ENCODE results near the gene CCL17. TPM values are rescaled to one million over a fixed set of nuclear protein-coding genes. Genes with fewer than 3 reads are reported as not detected.
"Not testable (repeated sequence)": the region's sequence is repeated elsewhere in the genome, so short reads cannot be mapped to it uniquely, and the experiment has no call there.

The CCL17 gene
- total RNA-seq, 1 experiment from 2014 or later: not detected

- Histone ChIP-seq H4K20me1 (ENCODE audit: insufficient read depth) (no peaks in the 10 kb centered on the region), H3K27me3 (ENCODE audit: insufficient read depth, low read depth) (no peaks in the 10 kb centered on the region), H3F3A (ENCODE audit: insufficient read depth, low read depth) (no peaks in the 10 kb centered on the region), H3K4me2 (no peak overlapping the region), H3K9me3 (ENCODE audit: insufficient read depth, low read depth) (no peaks in the 10 kb centered on the region), H3K79me2 (ENCODE audit: low read depth) (no peaks in the 10 kb centered on the region), H3K36me3 (ENCODE audit: low read depth) (peaks cover 16% of the 10 kb centered on the region), H3K4me3 (no peak overlapping the region), H3K27ac (no peak overlapping the region), H2AFZ (no peak overlapping the region), H3K4me1 (replicated peaks; ENCODE audit: insufficient read depth) (no peaks in the 10 kb centered on the region), H3K9me2 (ENCODE audit: insufficient read depth) (no peaks in the 10 kb centered on the region)
- no peak for TF ChIP-seq EZH2 (IDR thresholded peaks at IDR 0.05; ENCODE audit: low read depth)
- no peak for TF ChIP-seq CTCF (conservative IDR thresholded peaks at IDR 0.05)
- DNase-seq: no peak
- ChIA-PET POLR2A (ENCODE audit: unreplicated experiment) (no interaction called here), CTCF (interaction anchor here (0.7 kb wide), 1 partner anchor 11 kb away, joined by 3 read pairs; no protein-coding TSS in a partner anchor)
- intact Hi-C loops (cut with micrococcal nuclease; ENCODE audit: unreplicated experiment): no loop called here
- BruUV-seq (replicated peaks): no TSS peak
Measured at GRCh38 chr16:57432989-57433388, 28.4 kb downstream of the CCL17 start.

- Histone ChIP-seq H3K79me2 (ENCODE audit: low read depth) (no peaks in the 10 kb centered on the region), H3K9me2 (ENCODE audit: insufficient read depth) (no peaks in the 10 kb centered on the region), H3F3A (ENCODE audit: insufficient read depth, low read depth) (no peaks in the 10 kb centered on the region), H3K27ac (no peak overlapping the region), H2AFZ (no peak overlapping the region), H4K20me1 (ENCODE audit: insufficient read depth) (no peaks in the 10 kb centered on the region), H3K4me3 (no peak overlapping the region), H3K4me1 (replicated peaks; ENCODE audit: insufficient read depth) (no peaks in the 10 kb centered on the region), H3K4me2 (no peak overlapping the region), H3K27me3 (ENCODE audit: insufficient read depth, low read depth) (no peaks in the 10 kb centered on the region), H3K9me3 (ENCODE audit: insufficient read depth, low read depth) (no peaks in the 10 kb centered on the region), H3K36me3 (ENCODE audit: low read depth) (peaks cover 10% of the 10 kb centered on the region)
- intact Hi-C loops (cut with micrococcal nuclease; ENCODE audit: unreplicated experiment): no loop called here
- no peak for DNase-seq
- POLR2A ChIA-PET (ENCODE audit: unreplicated experiment): no interaction called here
- CTCF ChIA-PET: no interaction called here
- no TSS peak for BruUV-seq (replicated peaks)
- TF ChIP-seq CTCF (conservative IDR thresholded peaks at IDR 0.05) (no peak), EZH2 (IDR thresholded peaks at IDR 0.05; ENCODE audit: low read depth) (no peak)
Measured at GRCh38 chr16:57434003-57434402, 29.4 kb downstream of the CCL17 start.

DNA sequence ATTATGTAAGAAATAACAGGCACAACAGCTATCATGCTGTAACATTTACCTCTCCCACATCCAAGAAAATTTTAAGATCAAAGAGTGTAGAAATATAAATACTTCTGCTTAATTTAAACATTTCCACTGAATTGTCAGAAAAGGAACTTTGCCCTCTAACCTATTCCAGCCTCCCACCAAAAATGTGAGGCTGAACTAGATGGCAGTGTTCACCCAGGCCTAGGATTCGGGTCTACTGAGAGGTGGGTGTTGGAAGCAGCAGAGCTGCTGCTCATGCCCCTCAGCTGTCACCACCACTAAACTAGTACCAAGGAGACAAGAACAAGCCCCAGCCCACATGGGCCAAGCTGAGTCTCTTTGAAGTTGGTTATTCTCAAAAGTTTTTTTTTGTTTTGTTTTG is 31.3 kb downstream of the CCL17 start:
- BruUV-seq (replicated peaks): no TSS peak
- no peaks in the 10 kb centered on the region for H3K79me2 ChIP-seq (ENCODE audit: low read depth)
- H3K36me3 ChIP-seq (ENCODE audit: low read depth): peaks cover 16% of the 10 kb centered on the region
- H3K4me1 ChIP-seq (replicated peaks; ENCODE audit: insufficient read depth): no peaks in the 10 kb centered on the region
- no peak overlapping the region for H3K27ac ChIP-seq
- no peak for TF ChIP-seq EZH2 (IDR thresholded peaks at IDR 0.05; ENCODE audit: low read depth)
- no peak for TF ChIP-seq CTCF (conservative IDR thresholded peaks at IDR 0.05)
- intact Hi-C loops (cut with micrococcal nuclease; ENCODE audit: unreplicated experiment): no loop called here
- no peak overlapping the region for H3K4me3 ChIP-seq
- H2AFZ ChIP-seq: no peak overlapping the region
- no peaks in the 10 kb centered on the region for H3K9me2 ChIP-seq (ENCODE audit: insufficient read depth)
- CTCF ChIA-PET: no interaction called here
- H4K20me1 ChIP-seq (ENCODE audit: insufficient read depth): no peaks in the 10 kb centered on the region; the same call in 1 of the 2 replicates
- no peaks in the 10 kb centered on the region for H3K27me3 ChIP-seq (ENCODE audit: insufficient read depth, low read depth)
- no peak overlapping the region for H3K4me2 ChIP-seq
- H3K9me3 ChIP-seq (ENCODE audit: insufficient read depth, low read depth): no peaks in the 10 kb centered on the region
- DNase-seq: no peak
- POLR2A ChIA-PET (ENCODE audit: unreplicated experiment): no interaction called here
- 0 out of 2 replicates have a peak, but pooled peaks cover 4% of the 10 kb centered on the region for H3F3A ChIP-seq (ENCODE audit: insufficient read depth, low read depth)

DNA sequence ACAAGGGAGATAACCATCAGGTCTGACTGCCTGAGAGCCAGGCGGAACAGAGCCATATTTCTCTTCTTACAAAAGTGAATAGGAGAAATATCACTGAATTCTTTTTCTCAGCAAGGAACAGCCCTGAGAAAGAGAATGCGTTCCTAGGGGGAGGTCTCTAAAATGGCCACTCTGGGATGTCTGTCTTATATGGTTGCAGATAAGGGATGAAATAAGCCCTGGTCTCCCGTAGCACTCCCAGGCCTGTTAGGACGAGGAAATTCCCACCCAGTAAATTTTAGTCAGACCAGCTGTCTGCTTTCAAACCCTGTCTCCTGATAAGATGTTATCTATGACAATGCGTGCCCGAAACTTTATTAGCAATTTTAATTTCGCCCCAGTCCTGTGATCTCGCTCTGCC is 35.4 kb downstream of the CCL17 start:
- H3K4me3 ChIP-seq; H3K27ac ChIP-seq; H4K20me1 ChIP-seq (ENCODE audit: insufficient read depth); BruUV-seq (replicated peaks); POLR2A ChIA-PET (ENCODE audit: unreplicated experiment); intact Hi-C loops (cut with micrococcal nuclease; ENCODE audit: unreplicated experiment); DNase-seq; H3K27me3 ChIP-seq (ENCODE audit: insufficient read depth, low read depth); H3K4me1 ChIP-seq (replicated peaks; ENCODE audit: insufficient read depth); H3K9me3 ChIP-seq (ENCODE audit: insufficient read depth, low read depth); CTCF ChIA-PET; H3F3A ChIP-seq (ENCODE audit: insufficient read depth, low read depth); H2AFZ ChIP-seq; H3K4me2 ChIP-seq; H3K9me2 ChIP-seq (ENCODE audit: insufficient read depth): not testable (repeated sequence)
- H3K79me2 ChIP-seq (ENCODE audit: low read depth): peaks cover 13% of the 10 kb centered on the region; the same call in 1 of the 2 replicates
- peaks cover 15% of the 10 kb centered on the region for H3K36me3 ChIP-seq (ENCODE audit: low read depth)

- H3K36me3 ChIP-seq (ENCODE audit: low read depth): peaks cover 15% of the 10 kb centered on the region
- H3K4me1 ChIP-seq (replicated peaks; ENCODE audit: insufficient read depth); H3F3A ChIP-seq (ENCODE audit: insufficient read depth, low read depth); intact Hi-C loops (cut with micrococcal nuclease; ENCODE audit: unreplicated experiment); H2AFZ ChIP-seq; H3K27ac ChIP-seq; H3K9me3 ChIP-seq (ENCODE audit: insufficient read depth, low read depth); H3K4me2 ChIP-seq; H3K27me3 ChIP-seq (ENCODE audit: insufficient read depth, low read depth); DNase-seq; H3K9me2 ChIP-seq (ENCODE audit: insufficient read depth); H3K4me3 ChIP-seq; BruUV-seq (replicated peaks); H4K20me1 ChIP-seq (ENCODE audit: insufficient read depth); CTCF ChIA-PET; POLR2A ChIA-PET (ENCODE audit: unreplicated experiment): not testable (repeated sequence)
- peaks cover 19% of the 10 kb centered on the region for H3K79me2 ChIP-seq (ENCODE audit: low read depth)
Measured at GRCh38 chr16:57440551-57440950, 36.0 kb downstream of the CCL17 start.

All from PC-9 (cell line).